ENCODE results near the gene ENTPD7.
"Not testable (repeated sequence)": the region's sequence is repeated elsewhere in the genome, so short reads cannot be mapped to it uniquely, and the experiment has no call there.

DNA sequence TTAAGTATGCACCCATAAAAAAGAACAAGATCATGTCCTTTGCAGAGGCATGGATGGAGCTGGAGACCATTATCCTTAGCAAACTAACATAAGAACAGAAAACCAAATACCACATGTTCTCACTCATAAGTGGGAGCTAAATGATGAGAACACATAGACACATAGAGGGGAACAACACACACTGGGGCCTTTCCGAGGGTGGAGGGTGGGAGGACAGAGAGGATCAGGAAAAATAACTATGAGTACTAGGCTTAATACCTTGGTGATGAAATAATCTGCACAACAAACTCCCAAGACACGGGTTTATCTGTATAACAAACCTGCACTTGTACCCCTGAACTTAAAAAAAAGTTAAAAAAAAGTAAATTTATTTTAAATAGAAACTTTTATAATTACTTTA, 86.9 kb downstream of the ENTPD7 start:
- not testable (repeated sequence) for TF ChIP-seq NR2C2 (IDR thresholded peaks at IDR 0.05; ENCODE audit: borderline replicate concordance, control insufficient read depth, insufficient read length, low read depth); CTCF (IDR thresholded peaks at IDR 0.05 in 2 of 3, conservative IDR thresholded peaks at IDR 0.05 in 1 of 3; ENCODE audit: control insufficient read depth in 2 of 3, extremely low read depth in 1 of 3, insufficient read depth in 1 of 3, low read depth in 3 of 3, low read length in 3 of 3); TCF7 (IDR thresholded peaks at IDR 0.05; ENCODE audit: borderline replicate concordance); E2F4 (IDR thresholded peaks at IDR 0.05; ENCODE audit: low read depth, low read length)
